Smooth muscle cell of the umbilical artery (primary cell): ENCODE results near the gene CD101. TPM values are rescaled to one million over a fixed set of nuclear protein-coding genes. Genes with fewer than 3 reads are reported as not detected.

Source experiments
- total RNA-seq: library from RNA; depleted of rRNA; stranded (reverse); fragments of >200 nt; gene quantifications from 2 replicates; pipeline ENCODE4 v1.2.3, GENCODE V29; 2014

CD101 gene
- total RNA-seq, result under 0.01 and 0.18 TPM in 2 replicates

DNA sequence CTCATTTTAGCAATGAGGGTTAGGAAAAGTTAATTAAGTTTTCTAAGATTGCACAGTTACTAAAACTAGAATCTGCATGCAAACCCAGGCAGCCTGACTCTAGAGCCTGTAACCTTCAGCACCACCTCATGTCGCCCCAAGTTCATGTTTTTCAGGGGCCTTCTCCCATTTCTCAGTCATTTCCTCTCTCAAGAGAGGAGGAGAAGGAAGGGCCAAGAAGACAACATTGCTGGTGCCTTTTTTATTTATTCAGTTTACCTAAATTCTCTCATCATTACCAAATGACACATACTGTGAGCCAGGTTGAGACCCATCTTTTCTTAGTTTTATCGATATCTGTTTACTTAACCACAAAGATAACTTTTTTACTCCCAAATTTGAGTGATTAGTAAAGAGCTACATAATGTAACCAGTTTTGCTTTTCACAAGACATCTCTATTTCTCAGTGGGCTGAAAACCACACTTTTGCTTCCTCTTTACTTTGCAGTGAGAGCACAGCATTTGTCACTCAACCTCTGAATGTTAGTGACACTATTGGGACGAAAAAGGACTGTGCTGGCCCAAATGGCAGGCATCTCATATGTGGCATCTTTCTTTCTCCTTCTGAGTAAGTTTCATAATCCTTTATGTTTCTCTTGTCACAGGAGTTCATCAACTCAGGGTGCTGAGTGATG is at the start of gene CD101:
CD101 (plus strand) TSS at position 507 of the 674 bp plus-strand sequence; CDS start at position 565, 58 bp downstream.

GRCh38 chr1:117059678-117060440 is 58.3 kb downstream of the CD101 start, which contains the start of gene TTF2:
Gene TTF2, plus strand, starts transcription at chr1:117060326. Its CDS starts 21 bp downstream, at chr1:117060347.

Other genes starting within 250 kb of the CD101 start
- gene CD2, start 247.3 kb upstream of the CD101 start, total RNA-seq, result not detected in 2 replicates
- 13.1 and 31.5 TPM in 2 replicates for gene PTGFRN, start 91.8 kb upstream of the CD101 start, total RNA-seq
- 6.5 and 19.1 TPM in 2 replicates for gene TTF2, start 58.6 kb downstream of the CD101 start, total RNA-seq
- gene TRIM45, start 120.0 kb downstream of the CD101 start, total RNA-seq, result 2.4 and 5.3 TPM in 2 replicates
- gene VTCN1, start 209.2 kb downstream of the CD101 start, total RNA-seq, result not detected in 2 replicates